Measurements from ENCODE around the gene DFFA.

The DFFA gene

GRCh38 chr1:10494754-10495474 is 22.6 kb upstream of the DFFA start:
- H4K20me1 ChIP-seq (ENCODE audit: low read depth, low read length) = no peaks in the 10 kb centered on the region
- TF ChIP-seq CTCF (IDR thresholded peaks at IDR 0.05; ENCODE audit: insufficient read depth, low read length, poor library complexity, severe bottlenecking) (peak; percentile 95), EZH2phosphoT487 (conservative IDR thresholded peaks at IDR 0.05; ENCODE audit: low read length) (no peak)
- no peak overlapping the region for H3K4me3 ChIP-seq (ENCODE audit: insufficient read depth, low read length, poor library complexity, severe bottlenecking)
- H3K4me2 ChIP-seq (ENCODE audit: low read depth, low read length, poor library complexity, severe bottlenecking) = peak overlapping the region; percentile 56
- H2AFZ ChIP-seq (ENCODE audit: low read depth, low read length, severe bottlenecking) = no peak overlapping the region
- H3K9me2 ChIP-seq (replicated peaks; ENCODE audit: insufficient read depth, low read length) = no peaks in the 10 kb centered on the region
- peak overlapping the region; percentile 35; the same call in 1 of the 2 replicates for H3K9ac ChIP-seq (ENCODE audit: low read length)
- H3K79me2 ChIP-seq (ENCODE audit: insufficient read depth, low read length) = peaks cover 65% of the 10 kb centered on the region
- H3K9me3 ChIP-seq (ENCODE audit: insufficient read depth, low read length) = no peaks in the 10 kb centered on the region
- H3F3A ChIP-seq (ENCODE audit: insufficient read depth) = no peaks in the 10 kb centered on the region
- H3K27ac ChIP-seq (ENCODE audit: low read depth, low read length) = peak overlapping the region; percentile 27
- no peaks in the 10 kb centered on the region for H3K36me3 ChIP-seq (ENCODE audit: low read length)
- H3K27me3 ChIP-seq (ENCODE audit: low read length) = no peaks in the 10 kb centered on the region

- Histone ChIP-seq H3K4me3 (ENCODE audit: insufficient read depth, low read length, poor library complexity, severe bottlenecking) (no peak overlapping the region), H3K9ac (ENCODE audit: low read length) (no peak overlapping the region), H3K9me3 (ENCODE audit: insufficient read depth, low read length) (no peaks in the 10 kb centered on the region), H3K79me2 (ENCODE audit: insufficient read depth, low read length) (peaks cover 70% of the 10 kb centered on the region), H3K36me3 (ENCODE audit: low read length) (no peaks in the 10 kb centered on the region), H3K27me3 (ENCODE audit: low read length) (no peaks in the 10 kb centered on the region), H3K4me2 (ENCODE audit: low read depth, low read length, poor library complexity, severe bottlenecking) (no peak overlapping the region), H3K27ac (ENCODE audit: low read depth, low read length) (no peak overlapping the region), H2AFZ (ENCODE audit: low read depth, low read length, severe bottlenecking) (no peak overlapping the region), H4K20me1 (ENCODE audit: low read depth, low read length) (no peaks in the 10 kb centered on the region), H3K9me2 (replicated peaks; ENCODE audit: insufficient read depth, low read length) (no peaks in the 10 kb centered on the region), H3F3A (ENCODE audit: insufficient read depth) (no peaks in the 10 kb centered on the region)
- TF ChIP-seq CTCF (IDR thresholded peaks at IDR 0.05; ENCODE audit: insufficient read depth, low read length, poor library complexity, severe bottlenecking) (no peak), EZH2phosphoT487 (conservative IDR thresholded peaks at IDR 0.05; ENCODE audit: low read length) (no peak)
Observed at GRCh38 chr1:10494418-10494753, 22.1 kb upstream of the DFFA start.

GRCh38 chr1:10490286-10490970 is 18.1 kb upstream of the DFFA start:
- Histone ChIP-seq H3K9me3 (ENCODE audit: insufficient read depth, low read length) (no peaks in the 10 kb centered on the region), H3F3A (ENCODE audit: insufficient read depth) (no peaks in the 10 kb centered on the region), H3K79me2 (ENCODE audit: insufficient read depth, low read length) (peaks cover 66% of the 10 kb centered on the region), H4K20me1 (ENCODE audit: low read depth, low read length) (no peaks in the 10 kb centered on the region), H3K36me3 (ENCODE audit: low read length) (no peaks in the 10 kb centered on the region), H3K4me3 (ENCODE audit: insufficient read depth, low read length, poor library complexity, severe bottlenecking) (no peak overlapping the region), H3K27ac (ENCODE audit: low read depth, low read length) (no peak overlapping the region), H3K4me2 (ENCODE audit: low read depth, low read length, poor library complexity, severe bottlenecking) (no peak overlapping the region), H2AFZ (ENCODE audit: low read depth, low read length, severe bottlenecking) (no peak overlapping the region), H3K27me3 (ENCODE audit: low read length) (no peaks in the 10 kb centered on the region), H3K9ac (ENCODE audit: low read length) (no peak overlapping the region), H3K9me2 (replicated peaks; ENCODE audit: insufficient read depth, low read length) (no peaks in the 10 kb centered on the region)
- TF ChIP-seq EZH2phosphoT487 (conservative IDR thresholded peaks at IDR 0.05; ENCODE audit: low read length) = no peak
- no peak for TF ChIP-seq CTCF (IDR thresholded peaks at IDR 0.05; ENCODE audit: insufficient read depth, low read length, poor library complexity, severe bottlenecking)

Data from SU-DHL-6 (cell line).